WI38 (cell line): ENCODE results near the gene OR10C1.

ENCODE experiments used
- H3K4me3 ChIP-seq: 2 replicates; pipeline ENCODE4 v1.5.1; 2011; ENCODE audit warnings: low read depth, mild to moderate bottlenecking, control low read depth, low read length
- TF ChIP-seq, protein P1 (sequence below): IDR thresholded peaks from 2 replicates; pipeline ENCODE4 v1.5.1; 2012; ENCODE audit warnings: low read depth, mild to moderate bottlenecking, control low read depth, low read length

OR10C1 gene

GRCh38 chr6:29487660-29488059, 48.6 kb downstream of the OR10C1 start, which contains the start of gene MAS1L:
Gene MAS1L, minus strand, starts transcription at chr6:29487956. Its CDS starts 54 bp downstream, at chr6:29487902.
- TF ChIP-seq, protein P1, sequence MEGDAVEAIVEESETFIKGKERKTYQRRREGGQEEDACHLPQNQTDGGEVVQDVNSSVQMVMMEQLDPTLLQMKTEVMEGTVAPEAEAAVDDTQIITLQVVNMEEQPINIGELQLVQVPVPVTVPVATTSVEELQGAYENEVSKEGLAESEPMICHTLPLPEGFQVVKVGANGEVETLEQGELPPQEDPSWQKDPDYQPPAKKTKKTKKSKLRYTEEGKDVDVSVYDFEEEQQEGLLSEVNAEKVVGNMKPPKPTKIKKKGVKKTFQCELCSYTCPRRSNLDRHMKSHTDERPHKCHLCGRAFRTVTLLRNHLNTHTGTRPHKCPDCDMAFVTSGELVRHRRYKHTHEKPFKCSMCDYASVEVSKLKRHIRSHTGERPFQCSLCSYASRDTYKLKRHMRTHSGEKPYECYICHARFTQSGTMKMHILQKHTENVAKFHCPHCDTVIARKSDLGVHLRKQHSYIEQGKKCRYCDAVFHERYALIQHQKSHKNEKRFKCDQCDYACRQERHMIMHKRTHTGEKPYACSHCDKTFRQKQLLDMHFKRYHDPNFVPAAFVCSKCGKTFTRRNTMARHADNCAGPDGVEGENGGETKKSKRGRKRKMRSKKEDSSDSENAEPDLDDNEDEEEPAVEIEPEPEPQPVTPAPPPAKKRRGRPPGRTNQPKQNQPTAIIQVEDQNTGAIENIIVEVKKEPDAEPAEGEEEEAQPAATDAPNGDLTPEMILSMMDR: no peak
- H3K4me3 ChIP-seq: no peak within 1 kb of the TSS

GRCh38 chr6:29488874-29489273, 49.8 kb downstream of the OR10C1 start:
- TF ChIP-seq, protein P1: no peak
- no peak overlapping the region for H3K4me3 ChIP-seq

DNA sequence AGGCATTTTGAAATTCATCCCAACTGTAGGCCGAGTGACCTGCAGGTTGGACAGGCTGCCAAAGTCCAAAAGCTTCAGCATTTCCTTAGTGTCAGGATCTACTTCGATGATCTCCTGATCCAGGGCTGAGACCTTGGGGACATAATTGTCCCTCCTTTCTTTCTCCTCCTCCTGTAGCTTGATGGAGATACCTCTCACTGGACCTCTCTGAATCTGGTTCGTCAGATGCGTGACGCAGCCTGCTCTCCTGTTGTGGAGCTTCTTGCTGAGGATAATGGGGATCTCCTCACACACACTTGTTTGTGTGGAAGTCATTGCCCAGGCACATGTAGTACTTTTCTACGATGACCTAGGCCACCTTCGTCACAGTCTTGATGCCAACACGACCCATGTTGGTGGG, 50.2 kb downstream of the OR10C1 start:
- TF ChIP-seq, protein P1: no peak
- no peak overlapping the region for H3K4me3 ChIP-seq

- TF ChIP-seq, protein P1: no peak
- no peak overlapping the region for H3K4me3 ChIP-seq
Observed at GRCh38 chr6:29490055-29490454, 50.9 kb downstream of the OR10C1 start.

DNA sequence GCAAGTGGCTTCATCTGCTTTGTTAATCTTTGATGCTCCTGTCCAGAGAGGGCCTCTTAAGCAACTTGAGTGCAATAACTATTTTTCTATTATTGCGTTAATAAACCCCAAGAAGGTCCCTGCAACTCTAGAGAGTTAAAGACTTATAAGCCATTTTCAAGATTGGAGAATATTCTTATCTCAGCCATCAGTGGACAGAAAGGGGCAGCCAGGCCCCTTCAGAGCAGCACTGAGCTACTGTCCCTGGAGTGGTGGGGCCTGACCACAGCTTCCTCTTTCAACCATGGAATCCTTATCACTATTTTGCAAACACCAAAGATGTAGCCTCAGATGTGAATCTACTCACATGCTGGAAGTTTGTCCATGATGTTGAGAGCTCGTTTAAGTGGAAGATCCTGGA, 51.4 kb downstream of the OR10C1 start:
- TF ChIP-seq, protein P1: no peak
- H3K4me3 ChIP-seq: no peak overlapping the region
